DMS153 treated with DMSO at 0.1 percent for 48 hours (cell line): ENCODE data around the gene ANKRD40CL.
"Not testable (repeated sequence)": the region's sequence is repeated elsewhere in the genome, so short reads cannot be mapped to it uniquely, and the experiment has no call there.

Experiments
- DNase-seq: peaks from one replicate; lab custom pipeline; 2025; ENCODE audit not compliant: unreplicated experiment; lab: John Stamatoyannopoulos, UW

Gene ANKRD40CL, protein sequence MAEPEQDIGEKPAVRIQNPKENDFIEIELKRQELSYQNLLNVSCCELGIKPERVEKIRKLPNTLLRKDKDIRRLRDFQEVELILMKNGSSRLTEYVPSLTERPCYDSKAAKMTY

DNA sequence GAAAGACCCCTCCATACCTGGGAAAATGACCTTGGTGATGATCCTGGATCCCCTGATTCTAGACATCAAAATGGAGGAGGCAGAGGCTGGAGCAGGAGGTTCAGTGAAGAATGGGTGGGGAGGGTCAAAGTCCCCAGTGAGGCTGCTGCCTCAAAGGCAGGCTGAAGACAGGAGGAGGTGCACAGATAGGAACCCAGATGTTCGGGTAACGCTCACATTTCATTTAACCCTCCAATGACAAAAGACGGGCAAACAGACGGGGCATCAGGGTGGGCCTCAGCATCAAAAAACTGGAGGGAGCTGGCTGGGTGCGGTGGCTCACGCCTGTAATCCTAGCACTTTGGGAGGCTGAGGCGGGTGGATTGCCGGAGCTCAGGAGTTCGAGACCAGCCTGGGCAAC lies at the start of gene ANKRD40CL:
ANKRD40CL (minus strand) TSS at position 73 of the 400 bp plus-strand sequence. CDS start 605 bp downstream, outside the sequence.
- no peak for DNase-seq

DNA sequence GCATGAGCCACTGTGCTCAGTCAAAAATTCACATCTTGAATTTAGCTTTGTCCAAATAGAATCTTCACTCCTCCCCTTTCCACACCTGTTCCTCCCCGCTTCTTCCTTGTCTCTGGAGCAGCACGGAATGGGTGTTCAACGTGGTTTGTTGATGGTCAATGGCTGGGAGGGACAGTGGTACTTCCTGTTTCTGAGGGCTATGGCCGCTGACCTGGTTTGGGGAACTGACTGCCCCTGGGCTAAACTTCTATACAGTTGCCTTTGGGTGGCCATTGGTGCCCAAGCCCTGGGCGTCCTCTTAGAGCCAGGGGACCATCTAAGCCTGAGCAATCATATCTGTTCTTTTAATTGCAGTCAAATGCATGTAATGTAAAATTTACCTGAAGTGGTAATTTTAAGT lies 49.0 kb upstream of the ANKRD40CL start:
- DNase-seq, result no peak

DNA sequence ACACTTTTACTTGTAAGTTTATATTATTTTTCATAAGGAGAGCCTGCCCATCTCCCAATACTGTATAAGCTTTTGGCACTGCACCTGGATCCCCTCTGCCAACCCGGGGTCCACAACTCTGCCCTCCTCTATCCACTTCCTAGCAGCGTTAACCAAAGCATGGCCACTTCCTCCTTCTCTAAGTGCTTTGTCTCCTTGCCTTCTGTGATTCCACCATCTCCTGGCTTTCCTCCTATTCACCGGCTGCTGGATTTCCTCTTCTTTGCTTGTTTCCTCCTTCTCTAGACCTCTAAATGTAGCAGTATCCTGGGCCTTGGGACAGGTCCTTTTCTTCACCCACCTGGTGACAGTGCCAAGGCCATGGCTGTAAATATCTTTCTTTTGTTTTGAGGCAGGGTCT lies 48.1 kb upstream of the ANKRD40CL start:
- DNase-seq, result no peak

DNA sequence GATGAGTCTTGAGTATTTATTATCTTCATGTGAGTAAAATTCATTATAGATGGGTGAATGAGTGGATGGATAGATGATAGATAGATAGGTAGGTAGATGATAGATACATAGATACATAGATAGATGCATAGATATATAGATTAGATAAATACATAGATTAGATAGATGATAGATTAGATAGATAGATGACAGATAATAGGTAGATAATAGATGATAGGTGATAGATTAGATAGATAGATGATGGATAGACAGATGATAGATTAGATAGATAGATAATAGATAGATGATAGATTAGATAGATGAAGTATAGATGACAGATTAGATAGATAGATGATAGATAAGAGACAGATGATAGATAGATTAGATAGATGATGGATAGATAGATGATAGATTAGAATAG lies 46.3 kb upstream of the ANKRD40CL start:
- DNase-seq, result no peak

DNA sequence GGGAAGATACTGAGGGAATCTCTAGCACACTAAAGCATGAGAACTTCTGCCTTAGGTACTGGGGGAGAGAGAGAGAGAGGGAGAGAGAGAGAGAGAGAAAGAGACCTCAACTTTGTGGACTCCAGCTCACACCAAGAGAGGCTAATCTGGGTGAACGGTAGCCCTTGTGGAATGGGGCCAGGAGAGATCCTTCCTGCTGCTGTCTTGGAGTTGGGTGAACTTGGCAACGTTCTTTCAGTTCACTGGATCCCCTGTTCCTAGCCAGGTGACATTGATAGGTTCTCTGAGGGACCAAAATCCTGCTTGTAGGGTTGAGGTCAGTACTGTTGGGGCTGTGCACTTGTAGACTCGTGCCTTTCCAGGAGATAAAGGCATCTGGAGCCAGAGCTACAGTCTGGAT lies 41.6 kb upstream of the ANKRD40CL start:
- DNase-seq, result no peak

DNA sequence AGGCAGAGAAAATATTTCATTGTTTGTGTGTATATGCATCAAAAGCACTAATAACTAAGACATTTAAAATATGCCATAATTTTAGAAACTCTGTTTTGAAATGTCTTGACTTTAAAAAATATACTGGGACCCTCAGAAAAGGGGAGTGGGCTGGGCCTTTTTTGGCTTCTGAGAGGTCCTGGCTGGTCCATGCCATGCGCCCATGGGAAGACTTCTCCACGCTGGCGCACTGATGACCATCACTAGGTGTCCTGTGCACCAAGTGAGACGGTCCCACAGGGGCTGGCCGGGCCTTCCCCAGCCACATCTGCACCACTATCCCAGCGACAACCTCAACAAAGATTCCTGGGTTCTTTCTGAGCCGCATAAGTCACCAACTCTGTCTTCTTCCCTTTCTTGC lies 41.1 kb upstream of the ANKRD40CL start:
- DNase-seq, result no peak

DNA sequence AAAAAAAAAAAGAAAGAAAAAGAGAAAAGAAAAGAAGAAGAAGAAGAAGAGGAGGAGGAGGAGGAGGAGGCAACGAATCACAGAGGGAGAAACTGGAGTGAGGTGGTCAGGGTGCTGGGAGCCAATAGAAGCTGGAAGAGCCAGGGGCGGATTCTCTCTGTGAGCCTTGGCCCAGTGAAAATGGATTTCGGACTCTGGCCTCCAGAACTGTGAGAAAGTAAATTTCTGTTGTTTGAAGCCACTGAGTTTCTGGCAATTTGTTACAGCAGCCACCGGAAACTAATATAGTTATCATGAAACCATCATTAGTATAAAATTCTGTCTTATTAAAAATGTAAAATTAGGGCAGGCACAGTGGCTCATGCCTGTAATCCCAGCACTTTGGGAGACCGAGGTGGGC lies 40.4 kb upstream of the ANKRD40CL start:
- DNase-seq, result no peak

DNA sequence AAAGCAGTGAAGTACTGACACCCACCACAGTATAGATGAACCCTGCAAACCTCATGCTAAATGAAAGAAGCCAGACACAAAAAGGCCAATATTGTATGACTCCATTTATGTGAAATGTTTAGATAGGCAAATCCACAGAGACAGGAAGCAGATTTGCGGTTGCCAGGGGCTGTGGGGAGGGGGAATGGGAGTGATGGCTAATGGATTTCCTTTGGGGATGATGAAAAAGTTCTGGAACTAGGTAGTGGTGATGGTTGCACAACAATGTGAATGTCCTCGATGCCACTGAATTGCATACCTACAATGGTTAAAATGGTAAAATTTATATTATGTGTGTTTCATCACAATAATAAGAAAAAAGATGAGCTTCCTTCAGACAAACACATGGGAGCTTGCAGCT lies 39.7 kb upstream of the ANKRD40CL start:
- DNase-seq, result no peak

DNA sequence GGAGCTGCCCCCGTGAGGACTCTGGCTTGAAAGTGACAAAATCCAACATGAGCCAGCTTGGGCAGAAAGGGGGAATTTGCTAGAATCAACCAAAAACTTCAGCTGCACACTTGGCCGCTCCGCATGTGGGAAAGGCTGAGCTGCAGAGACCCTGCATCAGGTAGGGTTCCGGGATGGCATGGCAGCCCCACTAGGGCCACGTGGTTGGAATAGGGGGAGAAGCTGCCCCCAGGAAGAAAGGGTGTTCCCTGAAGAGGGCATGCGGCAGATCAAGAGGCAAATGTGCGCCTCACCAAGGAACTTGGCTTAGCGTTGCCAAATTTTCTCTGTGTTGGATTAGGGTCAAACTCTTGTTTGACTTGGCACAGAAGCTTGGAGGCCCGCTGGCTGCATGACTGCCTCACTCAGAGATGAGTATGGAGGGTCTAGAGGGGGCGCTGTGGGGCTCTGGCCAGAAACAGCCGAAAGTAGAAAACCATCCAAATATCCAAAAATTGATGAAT lies 38.9 kb upstream of the ANKRD40CL start:
- no peak for DNase-seq

DNA sequence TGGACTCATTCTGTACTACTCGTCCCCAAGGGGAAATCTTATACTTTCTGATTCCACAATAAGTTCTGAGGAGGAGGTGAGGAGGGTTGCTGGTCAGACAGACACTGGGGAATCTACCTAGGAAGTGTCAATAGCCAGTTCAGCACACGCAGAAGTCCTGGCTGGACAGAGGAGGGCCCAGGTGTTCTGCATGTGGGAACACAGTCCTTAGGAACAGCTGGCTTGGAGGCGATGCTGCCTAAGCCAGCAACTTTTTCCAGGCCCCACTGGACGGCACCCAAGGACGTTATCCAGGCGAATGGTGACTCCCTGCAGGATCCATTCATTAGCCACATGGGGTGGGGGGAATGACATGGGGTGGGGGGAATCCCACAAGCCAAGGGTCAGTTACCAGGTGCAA lies 38.2 kb upstream of the ANKRD40CL start:
- no peak for DNase-seq

DNA sequence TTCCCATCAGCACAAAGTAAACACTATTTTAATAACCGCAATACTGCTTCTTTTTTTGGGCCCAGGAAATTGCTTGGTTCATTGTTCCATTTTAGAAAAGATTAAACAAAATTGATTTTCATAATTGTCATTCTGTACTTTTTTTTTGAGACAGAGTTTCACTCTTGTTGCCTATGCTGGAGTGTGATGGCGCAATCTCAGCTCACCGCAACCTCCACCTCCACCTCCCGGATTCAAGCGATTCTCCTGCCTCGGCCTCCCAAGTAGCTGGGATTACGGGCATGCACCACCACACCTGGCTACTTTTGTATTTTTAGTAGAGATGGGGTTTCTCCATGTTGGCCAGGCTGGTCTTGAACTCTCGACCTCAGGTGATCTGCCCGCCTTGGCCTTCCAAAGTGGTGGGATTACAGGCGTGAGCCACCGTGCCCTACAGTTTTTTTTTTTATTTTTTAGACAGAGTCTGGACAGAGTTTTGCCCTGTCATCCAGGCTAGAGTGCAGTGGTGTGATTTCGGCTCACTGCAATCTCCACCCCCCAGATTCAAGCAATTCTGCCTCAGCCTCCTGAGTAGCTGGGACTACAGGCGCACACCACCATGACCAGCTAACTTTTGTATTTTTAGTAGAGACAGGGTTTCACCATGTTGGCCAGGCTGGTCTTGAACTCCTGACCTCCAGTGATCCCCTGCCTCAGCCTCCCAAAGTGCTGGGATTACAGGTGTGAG lies 37.6 kb upstream of the ANKRD40CL start:
- DNase-seq, result not testable (repeated sequence)

DNA sequence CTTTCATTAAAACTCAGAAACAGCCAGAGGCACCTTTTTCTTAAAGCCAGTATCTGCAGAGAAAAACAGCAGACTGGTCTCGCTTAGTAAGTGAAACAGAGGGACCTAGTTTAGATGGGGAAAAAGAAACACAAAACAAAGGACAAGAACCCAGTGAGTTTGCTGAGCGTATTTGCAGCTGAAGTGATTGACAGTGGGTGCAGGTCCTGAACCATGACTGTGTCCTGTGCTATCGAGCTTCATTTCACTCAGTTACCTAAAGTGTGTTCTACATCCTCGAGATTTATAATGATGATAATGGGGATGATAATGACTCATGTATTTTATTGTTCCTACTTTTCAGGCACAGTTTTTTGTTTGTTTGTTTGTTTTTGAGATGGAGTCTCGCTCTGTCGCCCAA lies 36.4 kb upstream of the ANKRD40CL start:
- DNase-seq, result no peak

DNA sequence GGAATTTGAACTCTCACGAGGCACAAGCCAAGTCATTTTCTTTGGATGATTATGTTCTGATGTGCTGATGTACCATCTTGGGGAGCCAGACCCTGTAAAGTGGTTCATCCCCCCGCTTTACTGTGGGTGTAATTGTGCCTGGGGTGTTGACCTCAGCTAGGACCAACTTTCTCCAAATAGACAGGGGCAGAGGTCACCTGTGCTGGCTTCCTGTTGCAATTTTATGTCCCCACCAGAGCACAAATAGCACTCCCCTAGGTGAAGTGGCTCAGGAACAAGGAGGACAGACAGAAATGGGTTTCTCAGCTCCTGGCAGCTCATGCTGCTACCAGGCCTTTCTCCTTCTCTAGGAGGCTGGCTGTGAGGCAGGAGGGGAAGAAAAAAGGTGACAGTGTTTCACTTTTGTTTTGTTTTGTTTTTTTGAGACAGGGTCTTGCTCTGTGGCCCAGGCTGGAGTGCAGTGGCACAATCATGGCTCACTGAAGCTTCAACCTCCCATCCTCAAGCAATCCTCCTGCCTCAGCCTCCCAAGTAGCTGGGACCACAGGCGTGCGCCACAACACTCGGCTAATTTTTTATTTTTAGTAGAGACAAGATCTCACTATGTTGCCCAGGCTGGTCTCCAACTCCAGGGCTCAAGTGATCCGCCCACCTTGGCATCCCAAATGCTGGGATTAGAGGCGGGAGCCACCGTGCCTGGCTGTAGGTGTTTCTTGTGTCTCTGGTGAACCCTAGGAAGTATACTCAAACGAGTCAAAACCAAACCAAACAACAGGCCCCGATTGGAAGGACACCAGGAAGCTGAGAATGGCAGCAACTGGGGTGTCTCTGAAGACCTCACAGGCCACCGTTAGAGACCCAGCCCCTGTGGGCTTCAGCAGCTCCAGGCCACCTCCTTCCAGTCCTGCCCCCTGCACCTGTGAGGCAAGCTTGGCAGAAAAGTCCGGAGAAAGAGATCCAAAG lies 35.6 kb upstream of the ANKRD40CL start:
- no peak for DNase-seq

DNA sequence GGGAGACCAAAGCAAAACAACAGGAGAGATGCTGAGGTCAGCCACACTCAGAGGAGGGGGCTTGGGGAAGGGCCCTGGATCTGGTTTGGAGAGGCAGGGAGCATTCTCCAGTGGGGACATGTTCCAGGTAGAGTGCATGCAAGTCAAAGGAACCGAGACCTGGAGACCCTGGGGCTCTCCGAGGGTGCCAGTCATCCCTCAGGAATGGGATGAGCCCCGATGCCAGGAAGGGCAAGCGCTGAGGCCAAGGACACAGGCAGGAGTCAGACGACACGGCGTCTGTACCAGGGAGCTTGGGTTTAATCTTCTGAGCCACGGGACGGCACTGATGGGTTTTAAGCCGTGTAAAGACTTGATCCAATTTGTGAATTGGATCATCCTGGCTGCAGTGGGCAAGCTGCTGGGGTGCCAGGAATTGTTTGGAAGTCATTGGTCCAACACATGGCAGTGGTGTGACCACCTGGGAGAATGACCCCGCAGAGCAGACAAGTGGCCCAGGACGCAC lies 32.9 kb upstream of the ANKRD40CL start:
- no peak for DNase-seq

DNA sequence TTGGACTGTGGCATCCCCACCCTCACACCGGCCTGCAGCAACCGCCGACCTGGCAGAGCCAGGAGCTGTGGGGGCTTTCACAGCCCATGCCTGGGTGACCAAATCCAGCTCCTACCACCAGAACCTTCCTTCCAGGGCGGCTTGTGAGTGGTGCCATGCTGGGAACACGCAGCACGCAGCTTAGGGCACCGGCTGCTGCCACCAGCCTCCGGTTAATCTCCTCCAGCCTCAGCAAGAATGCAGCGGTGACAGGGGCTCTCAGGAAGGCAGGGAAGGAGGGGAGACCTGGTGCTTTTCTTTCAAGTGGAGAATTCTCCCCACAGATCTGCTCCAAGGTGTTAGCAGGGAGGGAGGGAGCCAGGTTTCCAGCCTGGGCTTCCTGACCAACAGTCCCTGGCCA lies 32.3 kb upstream of the ANKRD40CL start:
- DNase-seq, result no peak

DNA sequence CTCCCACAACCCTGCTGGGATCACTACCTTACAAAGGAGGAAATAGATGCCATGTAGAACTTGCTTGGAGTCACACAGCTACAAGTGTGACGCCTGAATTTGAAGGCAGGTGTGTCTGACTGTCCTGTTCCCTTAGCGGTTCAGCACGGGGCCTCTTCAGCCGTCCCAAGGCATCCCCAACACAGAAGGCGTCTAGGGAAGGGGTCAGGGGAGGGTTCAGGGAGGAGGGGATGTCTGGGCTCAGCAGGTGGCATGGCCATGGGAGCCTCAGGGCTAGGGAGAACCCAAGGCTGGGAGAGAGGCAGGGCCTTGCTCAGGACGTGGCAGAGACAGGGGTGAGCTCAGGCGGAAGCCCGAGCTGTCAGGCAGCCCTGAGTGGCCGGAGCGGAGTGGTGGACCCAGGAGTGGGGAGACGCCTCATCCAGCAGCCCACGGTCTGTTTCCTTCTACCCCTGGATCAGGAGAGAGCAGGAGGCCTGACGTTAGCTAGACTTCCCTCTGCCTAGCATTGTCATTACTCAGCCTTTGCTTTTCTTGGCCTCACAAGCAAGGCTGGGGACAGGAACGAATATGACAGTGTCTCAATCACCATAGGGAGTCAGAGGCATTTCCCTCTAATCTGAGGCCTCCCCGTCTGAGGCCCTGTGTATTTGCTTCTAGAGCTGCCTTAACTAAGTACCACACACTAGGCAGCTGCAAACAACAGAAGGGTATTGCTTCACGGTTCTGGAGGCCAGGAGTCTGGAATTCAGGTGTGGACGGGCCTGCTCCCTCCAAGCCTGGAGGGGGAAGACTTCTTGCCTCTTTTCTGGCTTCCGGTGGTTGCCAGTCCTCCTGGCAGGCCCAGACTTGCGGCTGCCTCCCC lies 31.3 kb upstream of the ANKRD40CL start:
- DNase-seq, result no peak

DNA sequence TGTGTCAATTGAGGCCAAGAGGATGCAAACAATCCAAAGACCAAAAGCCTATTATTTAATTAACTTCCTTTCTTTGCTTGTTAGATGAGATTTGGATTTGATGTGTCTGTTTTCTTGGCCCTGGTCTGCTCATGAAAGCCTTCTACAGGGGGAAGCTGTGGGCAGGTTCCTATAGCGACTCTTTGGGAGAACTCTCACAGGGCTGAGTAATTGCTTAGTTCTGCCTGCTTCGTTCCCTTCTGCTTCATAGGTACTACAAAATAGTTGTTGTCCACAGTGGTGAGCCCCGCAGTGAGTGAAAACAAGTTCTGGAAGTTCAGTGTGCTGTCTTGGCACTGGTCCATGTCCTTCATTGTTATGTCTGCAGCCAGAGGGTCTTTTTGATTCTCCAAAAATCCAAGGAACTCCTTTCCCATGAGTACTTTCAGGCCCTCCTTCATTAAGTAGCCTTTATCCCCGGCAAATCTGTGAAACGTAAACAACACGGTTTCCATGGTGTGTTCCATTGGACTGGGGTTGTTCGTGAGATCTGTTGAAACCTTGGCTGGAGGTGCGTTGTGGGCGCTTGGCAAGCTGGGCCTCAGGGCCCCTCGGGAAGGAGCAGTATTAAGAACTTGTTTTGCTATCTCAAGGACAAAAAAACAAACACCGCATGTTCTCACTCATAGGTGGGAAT lies 30.0 kb upstream of the ANKRD40CL start:
- no peak for DNase-seq

DNA sequence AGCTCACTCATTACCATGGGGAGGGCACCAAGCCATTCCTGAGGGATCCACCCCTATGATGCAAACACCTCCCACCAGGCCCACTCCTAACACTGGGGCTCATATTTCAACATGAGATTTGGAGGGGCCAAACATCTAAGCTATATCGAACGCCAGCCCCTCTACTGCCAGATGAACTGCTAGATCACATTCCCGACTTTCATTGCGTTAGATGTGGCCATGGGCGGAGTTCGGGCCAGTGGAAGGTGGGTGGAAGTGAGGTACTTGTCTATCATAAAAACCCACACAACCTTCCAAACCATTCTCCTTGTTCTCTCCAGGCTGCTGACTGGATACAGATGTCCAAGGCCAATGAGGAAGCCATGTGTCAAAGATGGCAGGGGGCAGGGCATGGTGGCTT lies 27.0 kb upstream of the ANKRD40CL start:
- no peak for DNase-seq

DNA sequence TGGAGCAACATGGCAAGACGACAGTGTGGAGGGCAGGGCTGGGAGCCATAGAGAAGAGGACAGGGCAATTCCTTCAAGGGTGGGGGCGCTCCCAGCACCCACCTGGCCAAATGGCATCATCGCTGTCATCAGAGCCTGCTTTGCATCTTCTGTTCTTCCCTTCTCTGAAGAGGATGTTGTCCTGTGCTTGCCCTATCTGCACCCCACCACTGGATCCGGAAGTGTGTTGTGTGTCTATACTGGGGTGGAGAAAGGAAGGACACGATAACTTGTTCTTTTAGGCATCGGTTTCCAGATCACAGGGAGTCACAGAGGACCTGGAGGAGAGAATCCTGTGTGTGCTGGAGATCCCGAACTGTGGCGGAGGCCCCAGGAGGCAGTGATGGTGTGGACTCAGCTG lies 25.7 kb upstream of the ANKRD40CL start:
- DNase-seq, result no peak

DNA sequence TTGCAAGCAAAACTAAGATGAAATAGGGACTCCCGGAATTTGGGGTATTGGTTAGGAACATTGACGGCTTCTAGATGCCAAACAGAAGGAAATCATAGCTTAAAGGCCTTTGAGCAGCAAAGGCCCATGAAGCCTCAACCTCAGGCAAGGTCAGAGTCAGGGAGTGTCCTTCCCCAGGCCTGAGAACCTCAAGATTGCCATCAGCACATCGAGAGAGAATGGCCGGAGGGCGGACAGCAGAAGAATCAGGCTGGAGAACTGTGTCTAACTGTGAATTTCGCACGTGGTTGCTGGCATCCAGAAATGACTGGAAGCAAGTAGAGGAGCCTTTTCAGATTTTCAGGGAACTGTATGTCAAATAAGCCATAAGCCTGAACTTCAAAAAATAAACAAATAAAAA lies 24.8 kb upstream of the ANKRD40CL start:
- DNase-seq, result no peak
